Pulmonary artery endothelial cell (primary cell): ENCODE measurements around the gene LRRC73. TPM values are rescaled to one million over a fixed set of nuclear protein-coding genes. Genes with fewer than 3 reads are reported as not detected.
A peak's percentile ranks its signal among the peaks of the same experiment; 100 is the strongest.
"Not testable (repeated sequence)": the region's sequence is repeated elsewhere in the genome, so short reads cannot be mapped to it uniquely, and the experiment has no call there.

Experiments
- DNase-seq: peaks from one replicate; pipeline ENCODE4 v3.0.0-alpha.2; 2011; ENCODE audit warnings: low read depth, low spot score
- total RNA-seq: library from RNA; depleted of rRNA; stranded (reverse); fragments of >200 nt; gene quantifications from 2 replicates; pipeline ENCODE4 v1.2.3, GENCODE V29; 2014

The LRRC73 gene
- total RNA-seq, 1 donor from 2014 or later: 0.20 TPM

DNA sequence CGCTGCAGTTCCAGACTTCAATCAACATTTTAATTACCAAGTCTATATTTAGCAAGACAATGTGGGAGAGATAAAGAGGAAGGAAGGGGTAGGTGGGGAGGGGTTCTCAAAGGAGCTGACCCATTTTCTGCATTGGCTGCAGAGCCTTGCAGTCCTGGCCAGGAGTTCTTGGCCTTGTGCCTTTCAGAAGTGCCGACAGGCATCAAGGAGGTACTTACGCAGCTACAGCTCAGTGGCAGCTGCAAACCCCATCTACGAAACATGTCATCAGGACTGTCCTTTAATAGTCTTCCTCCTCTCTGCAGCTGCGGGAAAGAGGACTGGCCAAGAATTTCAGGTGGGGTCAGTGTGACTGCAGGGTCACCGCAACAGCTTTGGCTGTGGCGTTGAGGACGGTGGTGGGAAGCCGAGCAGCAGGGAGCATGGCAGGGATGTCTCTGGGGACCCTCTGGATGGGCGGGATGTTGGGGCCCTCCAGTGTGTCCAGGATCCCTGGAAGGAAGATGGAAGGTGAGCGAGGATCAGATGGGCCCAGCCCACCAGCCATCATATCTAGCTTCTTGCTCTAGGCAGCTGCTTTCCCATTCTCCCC lies 1.8 kb upstream of the LRRC73 start:
- no peak for DNase-seq

DNA sequence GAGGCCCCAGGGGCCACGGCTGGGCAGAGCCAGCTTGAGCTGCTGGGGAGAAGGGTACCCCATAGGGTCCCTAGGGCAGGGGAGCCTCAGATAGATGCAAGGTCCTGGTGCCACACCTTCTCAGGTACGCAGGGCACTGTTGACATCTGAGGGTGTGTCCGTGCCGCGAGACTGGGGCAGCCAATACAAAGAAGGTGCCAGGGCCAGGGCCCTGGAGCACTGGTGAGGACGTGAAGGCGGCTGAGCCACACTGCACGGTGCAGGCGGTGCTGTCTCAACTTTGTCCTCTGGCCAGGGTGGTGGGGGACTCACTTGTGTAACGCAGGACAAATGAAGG lies 649 bp upstream of the LRRC73 start:
- no peak for DNase-seq

DNA sequence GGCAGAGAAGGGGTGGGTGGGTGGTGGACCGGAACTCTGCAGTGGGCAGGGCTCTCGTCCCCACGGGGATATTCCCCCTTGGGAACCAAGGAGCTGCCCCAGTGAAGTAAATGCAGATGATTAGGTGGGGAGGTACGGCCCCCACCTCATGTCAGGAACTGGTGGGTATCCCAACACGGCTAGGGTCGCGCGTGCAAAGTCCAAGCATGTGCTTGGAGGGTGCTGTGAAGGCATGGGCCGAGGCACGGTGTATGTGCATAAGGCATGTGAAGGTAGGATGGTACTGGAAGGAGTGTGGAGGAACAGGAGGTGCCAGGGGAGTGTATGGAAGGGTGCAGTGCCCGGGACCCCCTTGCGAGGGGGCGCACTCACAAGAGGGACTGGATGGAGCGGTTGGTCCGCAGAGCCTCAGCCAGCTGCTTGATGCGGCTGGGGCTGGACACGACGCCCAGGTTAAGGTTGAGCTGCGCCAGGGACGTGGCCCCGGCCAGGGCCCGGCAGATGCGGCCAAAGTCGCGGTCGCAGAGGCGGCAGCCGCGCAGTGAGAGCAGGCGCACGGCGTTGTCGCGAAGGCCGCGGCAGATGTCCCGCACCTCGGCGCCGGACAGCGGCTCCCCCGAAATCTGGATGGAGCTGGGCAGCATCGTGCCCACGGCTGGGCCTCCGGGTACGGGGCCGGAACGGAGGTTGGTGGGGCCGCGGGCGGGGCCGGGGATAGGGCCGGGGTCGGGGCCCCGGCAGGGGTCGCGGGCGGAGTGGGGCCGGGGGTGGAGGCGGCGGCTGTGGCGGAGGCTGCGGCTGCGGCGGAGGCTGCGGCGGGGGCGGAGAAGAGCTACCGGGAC lies 783 bp downstream of the LRRC73 start:
- DNase-seq: no peak

DNA sequence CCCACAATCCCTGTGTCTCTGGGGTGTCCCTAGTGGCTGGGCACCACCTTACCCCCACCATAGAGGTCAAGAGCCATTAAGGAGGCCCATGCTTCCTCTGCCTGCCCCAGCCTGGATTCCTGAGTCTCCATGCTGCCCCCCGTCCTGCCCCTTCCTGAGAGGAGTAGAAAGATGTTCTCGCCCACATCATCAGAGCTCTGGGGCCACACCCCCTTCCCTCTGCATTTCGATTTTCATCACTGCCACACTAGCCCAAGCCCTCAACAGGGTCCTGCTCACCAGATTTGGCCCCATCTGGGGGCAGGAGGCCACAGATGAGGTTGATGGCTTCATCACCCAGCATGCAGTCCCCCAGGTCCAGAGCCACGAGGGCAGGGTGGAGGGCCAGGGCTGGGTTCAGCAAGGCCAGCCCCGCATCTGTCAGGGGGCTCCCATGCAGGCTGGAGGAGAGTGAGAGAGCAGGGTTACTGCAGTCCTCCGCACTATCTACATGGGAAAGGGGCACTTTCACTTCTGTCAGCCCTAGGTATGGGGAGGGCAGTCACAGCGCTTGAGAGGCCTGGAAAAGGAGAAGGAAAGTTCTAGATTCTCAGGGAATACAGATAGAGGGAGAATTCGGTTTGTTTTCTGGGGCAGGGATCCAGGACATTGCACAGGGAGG lies 1.5 kb downstream of the LRRC73 start:
- no peak for DNase-seq

DNA sequence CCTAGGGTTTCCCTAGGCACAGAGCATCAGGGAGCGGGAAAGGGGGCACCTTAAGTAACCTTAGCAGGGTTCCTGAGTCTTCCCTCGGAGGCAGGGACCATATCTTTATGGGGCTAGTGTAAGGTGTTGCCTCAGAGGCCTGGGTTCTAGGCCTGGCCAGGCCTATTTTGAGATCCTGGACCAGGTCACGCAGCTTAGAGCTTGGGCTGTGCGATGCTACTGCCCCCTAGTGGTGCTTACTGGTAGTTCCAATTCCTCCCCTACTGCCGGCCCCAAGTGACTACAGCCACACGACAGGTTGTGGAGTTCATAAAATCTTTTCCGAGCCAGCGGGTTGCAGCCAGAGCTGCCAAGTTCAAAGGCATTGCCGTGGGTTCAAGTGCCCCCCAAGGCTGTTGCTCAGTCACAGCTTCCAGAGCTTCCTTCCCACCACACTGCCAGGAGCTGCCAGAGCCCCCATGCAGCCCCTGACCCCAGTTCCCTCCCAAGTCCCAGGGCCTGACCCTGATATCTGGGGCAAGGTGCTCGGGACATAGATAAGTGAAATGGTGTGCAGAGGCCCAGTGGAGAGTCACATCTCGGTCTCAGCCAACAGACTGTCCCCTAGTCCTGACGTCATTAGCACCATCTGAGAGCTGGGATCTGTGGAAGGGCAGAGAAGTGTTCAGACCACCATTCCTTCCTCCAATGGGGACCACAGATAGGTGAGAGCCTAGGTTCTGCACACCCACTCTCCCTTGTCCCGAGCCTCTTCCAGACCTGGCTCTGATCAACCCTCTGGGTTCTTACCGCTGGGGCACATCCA lies 3.3 kb downstream of the LRRC73 start:
- no peak for DNase-seq

DNA sequence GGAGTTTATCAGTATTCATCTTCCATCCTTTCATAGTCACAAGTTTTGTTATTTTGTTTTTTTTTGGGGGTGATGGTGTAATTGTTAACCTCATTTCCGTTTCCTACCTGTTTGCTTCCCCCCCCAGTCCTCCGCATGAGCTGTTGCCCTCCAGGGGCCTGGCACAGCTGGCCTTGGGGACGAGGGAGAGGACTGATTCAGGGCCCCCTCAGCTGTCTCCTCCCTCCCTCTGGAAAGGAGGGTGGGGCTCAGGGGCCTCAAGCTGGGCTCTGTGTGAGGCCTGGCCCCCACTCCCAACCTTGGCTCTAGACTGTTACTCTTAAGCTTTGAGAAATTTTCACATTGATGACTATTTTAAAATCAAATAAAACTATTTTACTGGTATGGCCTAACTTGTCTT lies 4.0 kb downstream of the LRRC73 start:
- no peak for DNase-seq

DNA sequence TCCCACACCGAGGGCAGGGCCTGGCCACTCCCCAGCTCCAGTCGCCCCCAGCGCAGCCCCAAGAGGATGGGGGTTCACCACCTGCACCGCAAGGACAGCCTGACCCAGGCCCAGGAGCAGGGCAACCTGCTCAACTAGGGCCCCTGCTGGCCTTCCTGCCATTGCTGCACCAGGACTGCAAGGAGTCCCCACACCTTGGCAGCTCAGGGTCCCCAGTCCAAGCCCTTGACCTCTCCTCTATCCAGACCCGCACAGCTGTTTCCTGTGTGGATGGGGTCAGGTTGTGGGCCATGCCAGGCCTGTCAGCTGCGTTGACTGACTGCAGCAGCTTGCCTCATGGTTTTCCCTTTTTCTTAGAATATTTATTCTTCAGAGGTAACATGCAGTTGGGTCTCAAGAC lies 4.4 kb downstream of the LRRC73 start:
- no peak for DNase-seq

DNA sequence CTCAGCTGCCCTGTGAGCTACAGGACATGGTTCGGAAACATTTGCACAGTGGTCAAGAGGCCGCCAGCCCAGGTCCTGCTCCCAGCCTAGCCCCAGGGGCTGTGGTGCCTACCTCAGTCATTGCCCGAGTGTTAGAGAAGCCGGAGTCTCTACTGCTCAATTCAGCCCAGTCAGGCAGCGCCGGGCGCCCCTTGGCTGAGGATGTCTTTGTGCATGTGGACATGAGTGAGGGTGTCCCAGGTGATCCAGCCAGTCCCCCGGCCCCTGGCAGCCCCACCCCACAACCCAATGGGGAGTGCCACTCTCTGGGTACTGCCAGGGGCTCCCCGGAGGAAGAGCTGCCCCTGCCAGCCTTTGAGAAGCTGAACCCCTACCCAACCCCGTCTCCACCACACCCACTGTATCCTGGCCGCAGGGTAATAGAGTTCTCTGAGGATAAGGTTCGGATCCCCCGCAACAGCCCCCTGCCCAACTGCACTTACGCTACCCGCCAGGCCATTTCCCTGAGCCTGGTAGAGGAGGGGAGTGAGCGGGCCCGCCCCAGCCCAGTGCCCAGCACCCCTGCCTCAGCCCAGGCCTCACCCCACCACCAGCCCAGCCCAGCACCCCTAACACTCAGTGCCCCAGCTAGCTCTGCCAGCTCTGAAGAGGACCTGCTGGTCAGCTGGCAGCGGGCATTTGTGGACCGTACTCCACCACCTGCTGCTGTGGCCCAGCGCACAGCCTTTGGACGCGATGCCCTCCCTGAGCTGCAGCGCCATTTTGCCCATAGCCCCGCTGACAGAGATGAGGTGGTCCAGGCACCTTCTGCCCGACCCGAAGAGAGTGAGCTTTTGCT lies 5.2 kb downstream of the LRRC73 start:
- no peak for DNase-seq

DNA sequence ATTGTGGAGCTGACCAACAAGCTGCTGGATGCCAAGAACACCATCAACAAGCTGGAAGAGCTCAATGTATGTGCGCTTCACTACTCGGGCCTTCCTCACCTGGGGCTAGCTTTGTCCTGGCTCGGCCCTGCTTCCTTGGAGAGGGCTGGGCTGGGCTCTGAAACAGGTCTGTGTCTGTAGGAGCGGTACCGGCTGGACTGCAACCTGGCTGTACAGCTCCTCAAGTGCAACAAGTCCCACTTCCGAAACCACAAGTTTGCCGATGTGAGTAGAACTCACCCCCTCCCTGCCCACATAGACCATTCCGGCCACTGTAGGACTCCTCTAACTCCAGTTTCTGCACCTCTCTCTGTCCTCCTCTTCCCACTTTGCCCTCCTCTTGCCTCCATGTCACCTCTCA lies 6.7 kb downstream of the LRRC73 start:
- DNase-seq: no peak

DNA sequence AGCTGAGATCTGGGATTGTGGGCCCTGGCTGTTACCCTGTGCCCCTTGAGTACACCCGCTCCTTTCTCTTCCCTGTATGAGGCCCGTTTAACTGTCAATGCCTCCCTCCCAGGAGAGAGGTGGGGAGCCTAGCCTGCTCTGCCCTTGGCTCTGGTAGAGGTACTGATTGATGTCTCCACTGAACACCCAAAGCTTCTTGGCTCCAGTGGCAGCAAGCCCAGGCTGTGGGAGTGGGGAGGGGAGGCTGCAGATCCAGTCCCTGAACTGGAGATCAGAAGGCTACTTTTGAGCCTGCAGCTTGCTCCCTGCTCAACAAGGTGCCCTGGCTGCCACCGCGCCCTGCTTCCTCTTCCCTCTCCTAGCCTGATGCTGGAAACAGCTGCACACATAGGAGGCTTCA lies 7.5 kb downstream of the LRRC73 start:
- DNase-seq: no peak

DNA sequence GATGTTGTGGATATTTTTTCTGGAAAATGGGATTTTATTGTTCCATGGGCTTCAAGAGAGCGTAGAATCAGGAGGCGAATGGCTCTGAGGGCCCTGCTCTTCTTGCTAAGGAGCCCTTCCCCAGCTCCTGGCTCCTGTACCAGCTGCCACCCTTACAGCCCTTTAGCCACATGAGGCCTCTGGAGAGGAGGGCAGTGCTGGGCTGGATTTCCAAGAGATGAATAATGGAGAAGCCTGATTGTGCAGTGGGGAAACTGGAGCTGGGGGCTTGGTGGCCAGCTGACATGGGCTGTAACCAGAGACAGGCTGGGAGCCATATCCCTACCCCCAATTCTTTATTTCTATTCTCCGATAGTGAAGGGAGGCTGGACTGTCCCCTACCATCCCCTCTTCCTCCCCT lies 9.2 kb downstream of the LRRC73 start:
- no peak for DNase-seq

DNA sequence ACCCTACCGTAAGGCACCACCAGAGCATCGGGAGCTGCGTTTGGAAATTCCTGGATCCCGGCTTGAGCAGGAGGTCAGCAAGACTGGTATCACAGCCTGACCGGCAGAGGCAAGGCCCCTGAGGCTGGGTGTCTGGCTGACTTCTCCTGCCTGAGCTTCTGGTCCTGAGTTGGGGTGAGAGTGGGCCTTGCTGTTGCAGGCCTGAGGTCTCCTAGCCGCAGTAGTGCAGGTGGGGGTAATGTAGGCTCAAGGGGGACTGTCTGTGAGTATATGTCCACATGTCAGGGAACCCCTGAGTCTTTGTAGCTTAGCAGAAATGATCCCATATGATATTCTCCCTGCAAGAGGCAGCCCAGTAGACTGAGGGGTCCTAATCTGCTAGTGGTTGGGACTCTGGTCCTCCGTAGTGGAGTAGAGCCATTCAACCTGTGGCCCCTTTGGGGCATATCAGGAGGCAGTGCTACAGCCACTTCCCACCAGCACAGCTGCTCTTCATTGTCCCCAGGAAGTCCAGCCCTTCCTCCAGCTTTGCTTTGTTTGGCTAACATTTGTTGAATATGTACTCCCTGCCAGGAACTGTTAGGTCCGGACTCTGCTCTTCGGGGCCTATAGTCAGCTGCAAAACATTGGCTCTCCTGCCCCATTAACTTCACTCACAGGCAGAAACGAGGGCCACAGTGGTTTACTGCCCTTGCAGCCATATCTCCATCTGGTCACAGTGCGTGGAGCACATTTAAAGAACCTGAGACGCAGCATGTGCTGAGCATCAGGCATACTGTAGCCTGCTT lies 10.9 kb downstream of the LRRC73 start:
- DNase-seq: peak; percentile 29

DNA sequence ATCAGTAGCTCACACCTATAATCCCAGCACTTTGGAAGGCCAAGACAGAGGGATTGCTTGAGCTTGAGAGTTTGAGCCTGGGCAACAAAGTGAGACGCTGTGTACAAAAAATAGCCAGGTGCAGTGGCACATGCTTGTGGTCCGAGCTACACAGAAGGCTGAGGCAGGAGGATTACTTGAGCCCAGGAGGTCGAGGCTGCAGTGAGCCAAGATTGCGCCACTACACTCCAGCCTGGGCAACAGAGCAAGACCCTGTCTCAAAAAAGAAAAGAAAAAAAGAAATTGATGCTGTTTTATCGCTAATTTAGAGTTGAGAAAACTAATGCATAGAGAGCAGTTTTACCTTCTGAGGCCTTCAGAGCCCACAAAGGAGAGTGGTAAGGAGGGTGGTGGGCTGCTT lies 11.9 kb downstream of the LRRC73 start:
- DNase-seq: not testable (repeated sequence)

DNA sequence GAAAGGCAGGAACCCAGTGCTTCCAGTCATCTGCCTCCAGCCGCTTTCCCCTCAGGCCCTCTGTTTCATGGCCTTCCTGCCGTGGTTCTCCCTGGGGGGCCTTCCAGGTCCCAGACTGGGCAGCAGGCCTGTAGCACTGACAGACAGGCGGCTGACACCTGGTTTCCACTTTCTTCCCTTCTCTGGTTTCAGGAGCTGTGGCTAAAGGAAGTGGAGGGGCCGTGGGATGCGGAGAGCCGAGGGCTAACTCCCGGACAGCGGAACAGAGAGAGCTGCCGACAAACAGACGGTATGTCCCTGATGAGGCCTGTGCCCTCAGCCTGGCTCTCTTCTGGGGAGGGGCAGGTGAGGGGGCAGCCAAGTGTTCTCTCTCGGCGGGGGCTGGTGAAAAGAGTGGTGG lies 12.5 kb downstream of the LRRC73 start:
- no peak for DNase-seq

DNA sequence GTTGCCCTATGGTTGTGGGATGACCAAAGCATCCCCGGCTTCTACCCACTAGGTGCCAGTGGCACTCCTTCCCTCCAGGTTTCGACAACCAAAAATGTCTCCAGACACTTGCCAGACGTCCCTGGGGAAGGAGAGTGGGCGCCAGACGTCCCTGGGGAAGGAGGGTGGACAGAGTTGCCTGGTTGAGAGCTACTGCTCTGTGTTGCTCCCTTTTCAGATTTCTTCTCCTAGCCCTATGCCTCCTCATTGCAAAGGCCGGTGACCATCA lies 13.1 kb downstream of the LRRC73 start:
- DNase-seq: no peak

DNA sequence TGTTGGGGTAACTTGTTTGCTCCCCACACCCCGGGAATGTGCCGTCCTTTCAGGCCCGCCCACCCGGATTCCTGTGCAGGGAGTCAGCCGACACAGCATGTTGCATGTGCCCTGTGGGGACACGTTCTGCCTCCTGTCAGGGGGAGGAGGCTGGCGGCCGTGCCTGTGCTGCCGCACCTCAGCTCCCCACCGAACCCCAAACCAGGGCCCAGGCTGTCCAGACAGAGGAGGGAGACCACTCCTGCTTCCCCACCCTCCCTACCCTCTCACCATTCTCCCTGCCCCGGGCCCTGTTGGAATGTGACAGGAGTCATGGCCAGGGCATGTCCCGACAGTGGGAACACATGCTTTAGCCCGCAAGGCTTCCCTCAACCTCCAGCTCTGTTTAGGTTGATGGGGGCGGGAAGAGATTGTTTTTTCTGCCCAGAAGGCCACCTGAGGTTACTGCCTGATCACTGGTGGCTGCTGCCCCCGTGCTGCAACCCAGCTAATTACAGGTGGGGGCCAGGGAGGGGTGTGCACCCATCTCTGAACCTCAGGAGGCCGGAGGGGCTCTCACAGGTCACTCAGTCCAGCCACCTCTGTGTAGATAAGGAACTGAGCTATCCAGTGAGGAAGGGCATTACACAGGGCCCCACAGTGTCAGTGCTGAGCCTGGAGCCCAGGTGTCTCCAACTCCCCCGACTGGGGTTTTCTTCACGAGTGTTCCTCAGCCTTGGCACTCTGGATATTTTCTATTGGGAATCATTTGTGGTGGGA lies 13.6 kb downstream of the LRRC73 start:
- no peak for DNase-seq

DNA sequence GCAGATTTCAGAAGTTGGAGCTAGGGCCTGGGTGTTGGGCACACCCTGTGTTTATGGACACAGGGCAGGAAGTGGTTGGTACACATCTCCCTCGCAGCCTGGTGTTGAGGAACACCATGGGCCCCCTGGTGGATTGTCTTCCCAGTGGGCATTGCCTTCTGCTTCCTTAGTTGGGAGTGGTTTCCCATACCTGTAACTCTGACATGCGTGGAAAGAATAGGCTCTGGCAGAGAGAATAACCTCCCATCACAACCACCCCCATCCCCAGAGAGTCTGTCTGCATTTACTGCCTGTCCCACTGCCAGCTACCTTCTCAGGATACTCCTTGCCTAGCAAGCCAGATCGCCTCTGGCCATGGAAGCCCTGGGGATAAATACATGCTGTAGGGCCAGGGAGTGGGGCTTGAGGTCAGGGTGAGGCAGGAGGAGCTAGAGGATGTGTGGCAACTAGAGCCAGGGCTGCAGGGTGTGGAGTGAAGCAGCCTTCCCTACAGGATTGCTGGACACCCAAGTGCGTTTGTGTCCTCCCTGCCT lies 14.7 kb downstream of the LRRC73 start:
- no peak for DNase-seq

DNA sequence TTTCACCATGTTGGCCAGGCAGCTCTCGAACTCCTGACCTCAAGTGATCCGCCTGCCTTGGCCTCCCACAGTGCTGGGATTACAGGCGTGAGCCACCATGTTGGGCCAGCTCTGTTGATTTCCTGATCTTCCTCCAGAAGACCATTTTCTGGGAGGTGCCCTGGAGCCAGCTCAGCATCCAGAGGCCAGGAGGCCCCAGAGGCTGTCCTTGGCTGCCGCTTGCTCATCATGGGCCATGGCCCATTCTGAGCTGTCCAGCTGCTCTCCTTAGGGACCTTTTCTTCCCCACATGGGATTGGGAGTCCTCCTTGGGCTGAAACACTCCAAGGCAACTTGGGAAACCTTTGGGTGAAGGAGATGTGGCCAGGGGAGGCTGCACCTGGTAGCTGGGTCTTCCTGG lies 15.4 kb downstream of the LRRC73 start:
- DNase-seq: no peak

DNA sequence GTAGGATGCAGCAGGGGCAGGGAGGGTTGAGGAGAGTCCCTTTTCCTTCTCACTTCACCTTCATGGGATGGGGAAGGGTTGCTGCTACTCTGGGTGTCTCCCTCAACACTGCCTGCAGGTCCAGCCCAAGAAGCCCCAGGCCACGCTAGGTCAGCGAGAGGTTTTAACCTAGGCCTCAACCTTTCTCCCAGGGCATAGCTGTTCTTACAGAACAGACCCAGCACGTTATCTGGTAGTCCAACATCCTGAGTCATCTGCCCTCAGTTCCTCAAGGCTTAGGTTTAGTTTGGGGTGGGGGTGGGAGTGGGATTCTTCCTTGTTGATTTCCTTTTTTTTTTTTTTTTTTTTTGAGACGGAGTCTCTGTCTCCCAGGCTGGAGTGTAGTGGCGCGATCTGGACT lies 15.8 kb downstream of the LRRC73 start:
- DNase-seq: no peak

DNA sequence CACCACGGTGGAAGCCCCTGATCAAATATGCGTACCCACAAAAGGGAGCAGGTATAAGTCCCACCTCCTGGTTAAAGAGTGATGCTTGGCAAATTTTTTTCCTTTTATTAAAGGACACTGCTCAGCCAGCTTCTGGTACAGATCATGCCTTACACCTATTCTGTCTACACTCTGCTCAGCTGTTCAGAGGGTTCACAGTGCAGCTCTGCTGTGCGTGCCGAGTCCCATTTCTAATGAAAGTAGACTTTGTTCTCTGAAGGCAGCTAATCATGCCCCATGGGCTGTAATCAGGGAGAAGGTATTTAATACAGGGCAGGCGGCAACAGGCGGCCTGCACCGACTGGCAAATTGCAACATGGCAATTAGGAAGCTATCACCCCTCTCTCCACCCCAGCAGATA lies 16.3 kb downstream of the LRRC73 start:
- no peak for DNase-seq
